Natural killer cell (primary cell): ENCODE measurements around the gene NDUFA6. TPM values are rescaled to one million over a fixed set of nuclear protein-coding genes. Genes with fewer than 3 reads are reported as not detected.
A peak's percentile ranks its signal among the peaks of the same experiment; 100 is the strongest.
"Not testable (repeated sequence)": the region's sequence is repeated elsewhere in the genome, so short reads cannot be mapped to it uniquely, and the experiment has no call there.

Experiments used
- ATAC-seq, 3 donors: fragments of 150-1000 bp in 2 of 3; fragments of 200-7000 bp in 1 of 3; cut with Tn5 transposase; 1 replicate in 1 of 3; 2 replicates in 2 of 3; pipeline ENCODE4 v1.10.0; 2021; ENCODE audit warnings: mild to moderate bottlenecking in 2 of 3, moderate library complexity in 2 of 3
- DNase-seq, 2 donors: peaks; one replicate each; pipeline versions ENCODE4 v3.0.0 to v3.0.0-alpha.2; 2013 to 2021; ENCODE audit warnings: mixed read lengths in 1 of 2
- H3K27ac ChIP-seq: one replicate; pipeline ENCODE4 v1.5.1; 2013; ENCODE audit warnings: mild to moderate bottlenecking, low read length
- H3K27me3 ChIP-seq: one replicate; pipeline ENCODE4 v1.6.1; 2013; ENCODE audit warnings: low read length; ENCODE audit not compliant: control insufficient read depth, insufficient read depth
- H3K36me3 ChIP-seq: one replicate; pipeline ENCODE4 v1.6.1; 2013; ENCODE audit warnings: low read length; ENCODE audit not compliant: control insufficient read depth, insufficient read depth
- H3K4me1 ChIP-seq: one replicate; pipeline ENCODE4 v1.6.1; 2013; ENCODE audit warnings: low read length; ENCODE audit not compliant: control insufficient read depth, insufficient read depth
- H3K4me3 ChIP-seq: one replicate; pipeline ENCODE4 v1.5.1; 2013; ENCODE audit warnings: low read length
- H3K9me3 ChIP-seq: one replicate; pipeline ENCODE4 v1.6.1; 2013; ENCODE audit warnings: low read length; ENCODE audit not compliant: control insufficient read depth, insufficient read depth
- H3K27ac Mint-ChIP-seq, 2 donors: one replicate each; pipeline ENCODE4 v1.8.0; 2022; ENCODE audit warnings: mild to moderate bottlenecking in 2 of 2, mixed read lengths in 2 of 2, moderate library complexity in 1 of 2
- H3K27me3 Mint-ChIP-seq, 2 donors: one replicate each; pipeline ENCODE4 v1.8.0; 2022; ENCODE audit warnings: low read depth in 2 of 2, mixed read lengths in 2 of 2
- H3K36me3 Mint-ChIP-seq: one replicate; pipeline ENCODE4 v1.8.0; 2022; ENCODE audit warnings: mixed read lengths
- H3K4me1 Mint-ChIP-seq, 2 donors: one replicate each; pipeline ENCODE4 v1.8.0; 2022; ENCODE audit warnings: mixed read lengths in 2 of 2
- H3K4me3 Mint-ChIP-seq: one replicate; pipeline ENCODE4 v1.8.0; 2022; ENCODE audit warnings: mild to moderate bottlenecking, moderate library complexity, mixed read lengths
- H3K9me3 Mint-ChIP-seq, 2 donors: one replicate each; pipeline ENCODE4 v1.8.0; 2022; ENCODE audit warnings: mixed read lengths in 2 of 2
- CTCF ChIP-seq: fragments of 200-600 bp; IDR thresholded peaks from one replicate; pipeline ENCODE4 v1.8.0; 2022; ENCODE audit warnings: antibody characterized with exemption
- WGBS: methylation state at CpG from one replicate; pipeline ENCODE4 v1.1.7; 2013; ENCODE audit warnings: missing lambda C conversion rate; ENCODE audit not compliant: insufficient coverage; 5-methylcytosine and 5-hydroxymethylcytosine counted together
- intact Hi-C: fragments of 100-400 bp; cut with micrococcal nuclease; formaldehyde crosslinking; loops from one replicate; pipeline ENCODE4 v1.14.2; 2022
- total RNA-seq, 4 donors: library from RNA; stranded (reverse); fragments of 120-200 nt in 1 of 4; gene quantifications; one replicate each; pipeline versions ENCODE4 v1.2.3 to v1.2.4, GENCODE V29; 2013 to 2022

Gene NDUFA6
- total RNA-seq, 3 donors from 2014 or later (not counting 1 experiment from before 2014, with no cell fraction given): 50.4 to 69.7 (median 63.8) TPM

- no peaks in the 10 kb centered on the region for H3K36me3 ChIP-seq
- Mint-ChIP-seq H3K36me3 (no peaks in the 10 kb centered on the region), H3K9me3 (no peaks in the 10 kb centered on the region), H3K27me3 (no peaks in the 10 kb centered on the region), H3K4me3 (no peak overlapping the region), H3K4me1 (peaks cover 0 to 4% of the 10 kb centered on the region in 2 donors), H3K27ac (no peak overlapping the region)
- TF ChIP-seq CTCF: no peak
- DNase-seq (no peak), ATAC-seq (no peak)
- intact Hi-C loops: no loop called here
- no peak overlapping the region for H3K27ac ChIP-seq
- H3K9me3 ChIP-seq: no peaks in the 10 kb centered on the region
- no peak overlapping the region for H3K4me3 ChIP-seq
- no peaks in the 10 kb centered on the region for H3K4me1 ChIP-seq
- WGBS: 95% methylated on average over 16 of the region's 16 CpGs
- H3K27me3 ChIP-seq: no peaks in the 10 kb centered on the region
These were observed 37.0 kb upstream of the NDUFA6 start for GRCh38 chr22:42127606-42128005.

- H3K27me3 ChIP-seq, DNase-seq, H3K36me3 ChIP-seq, H3K9me3 ChIP-seq, H3K27me3 Mint-ChIP-seq, H3K4me3 Mint-ChIP-seq, H3K27ac ChIP-seq, intact Hi-C loops, ATAC-seq, H3K27ac Mint-ChIP-seq, H3K9me3 Mint-ChIP-seq, H3K36me3 Mint-ChIP-seq, H3K4me3 ChIP-seq: not testable (repeated sequence)
- no CpG with 5 or more reads among the region's 4 CpGs for WGBS
- peaks cover 24 to 36% of the 10 kb centered on the region in 2 donors for H3K4me1 Mint-ChIP-seq
- peaks cover 18% of the 10 kb centered on the region for H3K4me1 ChIP-seq
These were observed 33.0 kb upstream of the NDUFA6 start for GRCh38 chr22:42123529-42123928.

- H3K9me3 ChIP-seq, H3K27me3 Mint-ChIP-seq, H3K36me3 Mint-ChIP-seq, H3K36me3 ChIP-seq, H3K9me3 Mint-ChIP-seq, H3K27me3 ChIP-seq, H3K4me3 ChIP-seq, intact Hi-C loops: not testable (repeated sequence)
- DNase-seq: peak in 1 of 2 donors; percentile 70
- H3K27ac ChIP-seq: peak overlapping the region; percentile 37
- H3K4me1 ChIP-seq: peaks cover 18% of the 10 kb centered on the region
- H3K27ac Mint-ChIP-seq: peak overlapping the region; percentile 3 to 87
- H3K4me1 Mint-ChIP-seq: peaks cover 24 to 37% of the 10 kb centered on the region in 2 donors
- WGBS: 11% methylated on average over 15 of the region's 15 CpGs
- peak overlapping the region; percentile 63 for H3K4me3 Mint-ChIP-seq
- peak; percentile 35 to 61 (median 59) for ATAC-seq
These were observed 29.9 kb upstream of the NDUFA6 start for GRCh38 chr22:42120231-42121021.

- H3K9me3 ChIP-seq: peaks cover 14% of the 10 kb centered on the region
- no peak for DNase-seq
- H3K27ac Mint-ChIP-seq: no peak overlapping the region
- peaks cover 18% of the 10 kb centered on the region for H3K4me1 ChIP-seq
- no peaks in the 10 kb centered on the region for H3K27me3 ChIP-seq
- no peak overlapping the region for H3K4me3 Mint-ChIP-seq
- H3K36me3 ChIP-seq: no peaks in the 10 kb centered on the region
- H3K27ac ChIP-seq: no peak overlapping the region
- TF ChIP-seq CTCF: no peak
- intact Hi-C loops: no loop called here
- peaks cover 24 to 34% of the 10 kb centered on the region in 2 donors for H3K4me1 Mint-ChIP-seq
- H3K4me3 ChIP-seq: no peak overlapping the region
- no peak for ATAC-seq
- no peaks in the 10 kb centered on the region for H3K36me3 Mint-ChIP-seq
- H3K9me3 Mint-ChIP-seq: peaks cover 0 to 3% of the 10 kb centered on the region in 2 donors
- H3K27me3 Mint-ChIP-seq: no peaks in the 10 kb centered on the region
- 98% methylated on average over 3 of the region's 4 CpGs for WGBS
These were observed 26.4 kb upstream of the NDUFA6 start for GRCh38 chr22:42116848-42117424.

GRCh38 chr22:42115420-42115830 is 24.9 kb upstream of the NDUFA6 start:
- H3K36me3 Mint-ChIP-seq, H3K36me3 ChIP-seq, H3K9me3 Mint-ChIP-seq, H3K27ac Mint-ChIP-seq, H3K27me3 ChIP-seq, H3K4me1 ChIP-seq, H3K27me3 Mint-ChIP-seq, ATAC-seq, H3K4me3 Mint-ChIP-seq, H3K4me3 ChIP-seq, H3K27ac ChIP-seq, DNase-seq, intact Hi-C loops: not testable (repeated sequence)
- 70% methylated on average over 6 of the region's 6 CpGs for WGBS
- peaks cover 16 to 20% of the 10 kb centered on the region in 2 donors for H3K4me1 Mint-ChIP-seq
- H3K9me3 ChIP-seq: peaks cover 14% of the 10 kb centered on the region
